K562 (cell line): ENCODE results near the gene ARRDC5. TPM values are rescaled to one million over a fixed set of nuclear protein-coding genes. Genes with fewer than 3 reads are reported as not detected.
A peak's percentile ranks its signal among the peaks of the same experiment; 100 is the strongest.

ENCODE experiments used
- HMGN3 ChIP-seq: IDR thresholded peaks from 2 replicates; pipeline ENCODE4 v1.6.1; 2011; ENCODE audit warnings: borderline replicate concordance, low read depth, mild to moderate bottlenecking, mixed read lengths, low read length; ENCODE audit not compliant: insufficient read length; ENCODE audit errors: extremely low read depth
- KLF1 ChIP-seq: fragments of 450-650 bp; IDR thresholded peaks from 2 replicates; pipeline ENCODE4 v1.6.1; 2016; ENCODE audit warnings: missing genetic modification characterization, missing compliant biosample characterization
- KLF6 ChIP-seq: fragments of 250-450 bp; sonication (Bioruptor Pico); IDR thresholded peaks from 2 replicates; pipeline ENCODE4 v1.4.0; 2020; ENCODE audit warnings: mild to moderate bottlenecking, moderate library complexity, borderline replicate concordance
- ZNF280A ChIP-seq: fragments of 450-650 bp; IDR thresholded peaks from 2 replicates; pipeline ENCODE4 v1.6.1; 2018; ENCODE audit warnings: mild to moderate bottlenecking, low read depth; ENCODE audit not compliant: partially characterized antibody
- ZNF354B ChIP-seq: fragments of 250-450 bp; sonication (Bioruptor Pico); IDR thresholded peaks from 2 replicates; pipeline ENCODE4 v1.4.0; 2020
- ZNF830 ChIP-seq: fragments of 250-450 bp; sonication (Bioruptor Pico); IDR thresholded peaks from 2 replicates; pipeline ENCODE4 v1.5.0; 2021; ENCODE audit warnings: mild to moderate bottlenecking
- polyA plus RNA-seq, 8 experiments: library from polyadenylated mRNA; depleted of rRNA in 4 of 8; stranded (reverse) in 5 of 8; unstranded in 3 of 8; fragments of >200 nt; fragmentation: Nextera tagmentation in 2 of 8; fragmentation: Illumina TruSeq in 1 of 8; extraction: Ambion mirVana in 2 of 8; extraction: Trizol in 1 of 8; gene quantifications; 2 replicates each; pipeline versions ENCODE4 v1.2.1 to v1.2.3, GENCODE V29; 2011 to 2014; ENCODE audit warnings: inconsistent platforms in 1 of 8, missing spikeins in 1 of 8
- total RNA-seq, 7 experiments: library from RNA; depleted of rRNA in 6 of 7; stranded (reverse); fragments of >200 nt in 6 of 7; fragmentation: Illumina TruSeq in 2 of 7; extraction: Trizol in 2 of 7; gene quantifications; 2 replicates each; pipeline versions ENCODE4 v1.2.1 to v1.2.3, GENCODE V29; 2011 to 2021; ENCODE audit warnings: low replicate concordance in 1 of 7
- TF ChIP-seq, protein P1 (sequence below): fragments of 250-450 bp; sonication (Bioruptor Pico); IDR thresholded peaks from 2 replicates; pipeline ENCODE4 v1.4.0; 2020; ENCODE audit warnings: mild to moderate bottlenecking, moderate library complexity, borderline replicate concordance
- TF ChIP-seq, protein P2 (sequence below): fragments of 450-650 bp; IDR thresholded peaks from 2 replicates; pipeline ENCODE4 v1.6.1; 2016; ENCODE audit warnings: borderline replicate concordance
- TF ChIP-seq, protein P3 (sequence below): fragments of 450-650 bp; formaldehyde crosslinking; IDR thresholded peaks from 2 replicates; pipeline ENCODE4 v1.4.0; 2022; ENCODE audit warnings: missing genetic modification characterization

ARRDC5 gene
- total and polyA plus RNA-seq, 9 of the 15 experiments (the other 6 are each of a cell fraction or from before 2014, with no cell fraction given) = not detected

GRCh38 chr19:4910594-4911281 is 8.0 kb upstream of the ARRDC5 start (continued):
- no peak for TF ChIP-seq HMGN3
- TF ChIP-seq, protein P1, sequence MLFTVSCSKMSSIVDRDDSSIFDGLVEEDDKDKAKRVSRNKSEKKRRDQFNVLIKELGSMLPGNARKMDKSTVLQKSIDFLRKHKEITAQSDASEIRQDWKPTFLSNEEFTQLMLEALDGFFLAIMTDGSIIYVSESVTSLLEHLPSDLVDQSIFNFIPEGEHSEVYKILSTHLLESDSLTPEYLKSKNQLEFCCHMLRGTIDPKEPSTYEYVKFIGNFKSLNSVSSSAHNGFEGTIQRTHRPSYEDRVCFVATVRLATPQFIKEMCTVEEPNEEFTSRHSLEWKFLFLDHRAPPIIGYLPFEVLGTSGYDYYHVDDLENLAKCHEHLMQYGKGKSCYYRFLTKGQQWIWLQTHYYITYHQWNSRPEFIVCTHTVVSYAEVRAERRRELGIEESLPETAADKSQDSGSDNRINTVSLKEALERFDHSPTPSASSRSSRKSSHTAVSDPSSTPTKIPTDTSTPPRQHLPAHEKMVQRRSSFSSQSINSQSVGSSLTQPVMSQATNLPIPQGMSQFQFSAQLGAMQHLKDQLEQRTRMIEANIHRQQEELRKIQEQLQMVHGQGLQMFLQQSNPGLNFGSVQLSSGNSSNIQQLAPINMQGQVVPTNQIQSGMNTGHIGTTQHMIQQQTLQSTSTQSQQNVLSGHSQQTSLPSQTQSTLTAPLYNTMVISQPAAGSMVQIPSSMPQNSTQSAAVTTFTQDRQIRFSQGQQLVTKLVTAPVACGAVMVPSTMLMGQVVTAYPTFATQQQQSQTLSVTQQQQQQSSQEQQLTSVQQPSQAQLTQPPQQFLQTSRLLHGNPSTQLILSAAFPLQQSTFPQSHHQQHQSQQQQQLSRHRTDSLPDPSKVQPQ (CRISPR knock-in tag) = no peak
- TF ChIP-seq ZNF280A = no peak
- no peak for TF ChIP-seq KLF6
- TF ChIP-seq ZNF354B = no peak
- TF ChIP-seq KLF1 (tag) = no peak
- TF ChIP-seq ZNF830 (CRISPR knock-in tag) = no peak
- TF ChIP-seq, protein P2, sequence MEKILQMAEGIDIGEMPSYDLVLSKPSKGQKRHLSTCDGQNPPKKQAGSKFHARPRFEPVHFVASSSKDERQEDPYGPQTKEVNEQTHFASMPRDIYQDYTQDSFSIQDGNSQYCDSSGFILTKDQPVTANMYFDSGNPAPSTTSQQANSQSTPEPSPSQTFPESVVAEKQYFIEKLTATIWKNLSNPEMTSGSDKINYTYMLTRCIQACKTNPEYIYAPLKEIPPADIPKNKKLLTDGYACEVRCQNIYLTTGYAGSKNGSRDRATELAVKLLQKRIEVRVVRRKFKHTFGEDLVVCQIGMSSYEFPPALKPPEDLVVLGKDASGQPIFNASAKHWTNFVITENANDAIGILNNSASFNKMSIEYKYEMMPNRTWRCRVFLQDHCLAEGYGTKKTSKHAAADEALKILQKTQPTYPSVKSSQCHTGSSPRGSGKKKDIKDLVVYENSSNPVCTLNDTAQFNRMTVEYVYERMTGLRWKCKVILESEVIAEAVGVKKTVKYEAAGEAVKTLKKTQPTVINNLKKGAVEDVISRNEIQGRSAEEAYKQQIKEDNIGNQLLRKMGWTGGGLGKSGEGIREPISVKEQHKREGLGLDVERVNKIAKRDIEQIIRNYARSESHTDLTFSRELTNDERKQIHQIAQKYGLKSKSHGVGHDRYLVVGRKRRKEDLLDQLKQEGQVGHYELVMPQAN = 0 out of 2 replicates have a peak, but pooled peaks have one; percentile 18
- TF ChIP-seq, protein P3, sequence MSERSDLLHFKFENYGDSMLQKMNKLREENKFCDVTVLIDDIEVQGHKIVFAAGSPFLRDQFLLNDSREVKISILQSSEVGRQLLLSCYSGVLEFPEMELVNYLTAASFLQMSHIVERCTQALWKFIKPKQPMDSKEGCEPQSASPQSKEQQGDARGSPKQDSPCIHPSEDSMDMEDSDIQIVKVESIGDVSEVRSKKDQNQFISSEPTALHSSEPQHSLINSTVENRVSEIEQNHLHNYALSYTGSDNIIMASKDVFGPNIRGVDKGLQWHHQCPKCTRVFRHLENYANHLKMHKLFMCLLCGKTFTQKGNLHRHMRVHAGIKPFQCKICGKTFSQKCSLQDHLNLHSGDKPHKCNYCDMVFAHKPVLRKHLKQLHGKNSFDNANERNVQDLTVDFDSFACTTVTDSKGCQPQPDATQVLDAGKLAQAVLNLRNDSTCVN = no peak
